H1 (cell line): ENCODE data around the gene CHCHD6.

ENCODE experiments used
- BRCA1 ChIP-seq: IDR thresholded peaks from 2 replicates; pipeline ENCODE4 v1.6.1; 2012; ENCODE audit warnings: low read depth, low read length, improper control_type of control experiment
- CHD2 ChIP-seq: IDR thresholded peaks from 2 replicates; pipeline ENCODE4 v1.6.1; 2012; ENCODE audit warnings: low read length, improper control_type of control experiment
- CTCF ChIP-seq, 3 experiments: IDR thresholded peaks; 1 replicate in 2 of 3; 2 replicates in 1 of 3; pipeline versions ENCODE4 v1.5.1 to v1.6.1; 2011; ENCODE audit warnings: low read length in 3 of 3, mild to moderate bottlenecking in 3 of 3, inconsistent platforms in 2 of 3, low read depth in 1 of 3, moderate library complexity in 1 of 3; ENCODE audit not compliant: insufficient read depth in 1 of 3; ENCODE audit errors: control extremely low read depth in 1 of 3
- EZH2 ChIP-seq: fragments of 200-600 bp; sonication (generic); IDR thresholded peaks from 2 replicates; pipeline ENCODE4 v1.7.1; 2012; ENCODE audit warnings: low read depth, mild to moderate bottlenecking, moderate library complexity, low read length, inconsistent platforms; ENCODE audit not compliant: severe bottlenecking
- GABPA ChIP-seq: IDR thresholded peaks from 2 replicates; pipeline ENCODE4 v1.6.1; 2011; ENCODE audit warnings: mild to moderate bottlenecking, low read length, moderate library complexity, borderline replicate concordance; ENCODE audit not compliant: insufficient read depth
- KDM1A ChIP-seq: fragments of 200-600, 300-600 bp; sonication (generic); IDR thresholded peaks from 2 replicates; pipeline ENCODE4 v1.7.1; 2016; ENCODE audit warnings: mild to moderate bottlenecking, low read length, borderline replicate concordance
- MAFK ChIP-seq: IDR thresholded peaks from 2 replicates; pipeline ENCODE4 v1.6.1; 2012; ENCODE audit warnings: low read depth, mild to moderate bottlenecking, improper control_type of control experiment, low read length
- POLR2A ChIP-seq, 2 experiments: IDR thresholded peaks; 1 replicate in 1 of 2; 2 replicates in 1 of 2; pipeline ENCODE4 v1.6.1; 2011; ENCODE audit warnings: low read depth in 2 of 2, low read length in 2 of 2, mild to moderate bottlenecking in 2 of 2; ENCODE audit errors: control extremely low read depth in 1 of 2
- POLR2AphosphoS5 ChIP-seq: IDR thresholded peaks from 2 replicates; pipeline ENCODE4 v1.6.1; 2011; ENCODE audit warnings: low read depth, low read length
- SUZ12 ChIP-seq: fragments of 200-600 bp; sonication (generic); IDR thresholded peaks from 2 replicates; pipeline ENCODE4 v1.6.1; 2012; ENCODE audit warnings: mild to moderate bottlenecking, inconsistent platforms, low read length, moderate library complexity, mixed read lengths
- TCF12 ChIP-seq: IDR thresholded peaks from 2 replicates; pipeline ENCODE4 v1.6.1; 2011; ENCODE audit warnings: low read depth, mild to moderate bottlenecking, low read length
- TEAD4 ChIP-seq: IDR thresholded peaks from 2 replicates; pipeline ENCODE4 v1.6.1; 2012; ENCODE audit warnings: low read depth, low read length, inconsistent platforms, mixed read lengths
- ZNF274 ChIP-seq: IDR thresholded peaks from 2 replicates; pipeline ENCODE4 v1.7.0; 2012; ENCODE audit warnings: low read length, borderline replicate concordance; ENCODE audit errors: extremely low read depth

- TF ChIP-seq KDM1A (no peak), POLR2AphosphoS5 (no peak), CHD2 (no peak), CTCF (IDR thresholded peaks at IDR 0.05; ENCODE audit: control extremely low read depth in 1 of 3, insufficient read depth in 1 of 3, low read depth in 1 of 3, low read length in 3 of 3) (no peak), EZH2 (no peak), TCF12 (no peak), TEAD4 (no peak), ZNF274 (no peak), GABPA (no peak), POLR2A (IDR thresholded peaks at IDR 0.05; ENCODE audit: control extremely low read depth in 1 of 2, low read depth in 2 of 2, low read length in 2 of 2) (no peak), SUZ12 (no peak), MAFK (no peak), BRCA1 (no peak)
Measured at GRCh38 chr3:126731044-126731443, 27.0 kb downstream of the CHCHD6 start.
